ENCODE measurements around the gene COPS7B. TPM values are rescaled to one million over a fixed set of nuclear protein-coding genes. Genes with fewer than 3 reads are reported as not detected.

The COPS7B gene
- polyA plus RNA-seq, 1 of the 3 experiments (the other 2 are of a cell fraction), result 60.5 TPM

DNA sequence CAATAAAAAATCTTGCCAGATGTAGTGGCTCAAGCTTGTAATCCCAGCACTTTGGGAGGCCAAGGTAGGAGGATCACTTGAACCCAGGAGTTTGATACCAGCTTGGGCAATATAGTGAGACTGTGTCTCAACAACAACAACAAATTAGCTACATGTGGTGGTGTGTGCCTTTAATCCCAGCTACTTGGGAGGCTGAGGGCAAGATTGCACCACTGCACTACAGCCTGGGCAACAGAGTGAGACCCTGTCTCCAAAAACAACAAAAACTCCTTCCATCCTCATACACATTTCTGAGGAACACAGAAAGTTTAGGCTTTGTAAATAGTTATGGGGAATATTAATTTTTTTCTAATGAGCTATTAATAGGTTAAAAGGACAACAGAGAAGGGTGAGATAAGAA, 22.1 kb upstream of the COPS7B start:
- no peak overlapping the region for H3K4me2 ChIP-seq
- no peaks in the 10 kb centered on the region for H4K20me1 ChIP-seq (ENCODE audit: insufficient read depth)
- TF ChIP-seq, protein P1, sequence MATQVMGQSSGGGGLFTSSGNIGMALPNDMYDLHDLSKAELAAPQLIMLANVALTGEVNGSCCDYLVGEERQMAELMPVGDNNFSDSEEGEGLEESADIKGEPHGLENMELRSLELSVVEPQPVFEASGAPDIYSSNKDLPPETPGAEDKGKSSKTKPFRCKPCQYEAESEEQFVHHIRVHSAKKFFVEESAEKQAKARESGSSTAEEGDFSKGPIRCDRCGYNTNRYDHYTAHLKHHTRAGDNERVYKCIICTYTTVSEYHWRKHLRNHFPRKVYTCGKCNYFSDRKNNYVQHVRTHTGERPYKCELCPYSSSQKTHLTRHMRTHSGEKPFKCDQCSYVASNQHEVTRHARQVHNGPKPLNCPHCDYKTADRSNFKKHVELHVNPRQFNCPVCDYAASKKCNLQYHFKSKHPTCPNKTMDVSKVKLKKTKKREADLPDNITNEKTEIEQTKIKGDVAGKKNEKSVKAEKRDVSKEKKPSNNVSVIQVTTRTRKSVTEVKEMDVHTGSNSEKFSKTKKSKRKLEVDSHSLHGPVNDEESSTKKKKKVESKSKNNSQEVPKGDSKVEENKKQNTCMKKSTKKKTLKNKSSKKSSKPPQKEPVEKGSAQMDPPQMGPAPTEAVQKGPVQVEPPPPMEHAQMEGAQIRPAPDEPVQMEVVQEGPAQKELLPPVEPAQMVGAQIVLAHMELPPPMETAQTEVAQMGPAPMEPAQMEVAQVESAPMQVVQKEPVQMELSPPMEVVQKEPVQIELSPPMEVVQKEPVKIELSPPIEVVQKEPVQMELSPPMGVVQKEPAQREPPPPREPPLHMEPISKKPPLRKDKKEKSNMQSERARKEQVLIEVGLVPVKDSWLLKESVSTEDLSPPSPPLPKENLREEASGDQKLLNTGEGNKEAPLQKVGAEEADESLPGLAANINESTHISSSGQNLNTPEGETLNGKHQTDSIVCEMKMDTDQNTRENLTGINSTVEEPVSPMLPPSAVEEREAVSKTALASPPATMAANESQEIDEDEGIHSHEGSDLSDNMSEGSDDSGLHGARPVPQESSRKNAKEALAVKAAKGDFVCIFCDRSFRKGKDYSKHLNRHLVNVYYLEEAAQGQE (IDR thresholded peaks at IDR 0.05; ENCODE audit: low read depth, low read length), result no peak
- TF ChIP-seq SMC3 (IDR thresholded peaks at IDR 0.05; ENCODE audit: low read depth, low read length), result no peak
- TF ChIP-seq RAD21 (IDR thresholded peaks at IDR 0.05; ENCODE audit: low read length), result no peak
- TF ChIP-seq JUND (IDR thresholded peaks at IDR 0.05), result no peak
- TF ChIP-seq FOXJ3 (CRISPR knock-in tag; IDR thresholded peaks at IDR 0.05), result no peak
- TF ChIP-seq TEAD4 (IDR thresholded peaks at IDR 0.05; ENCODE audit: borderline replicate concordance, insufficient read depth), result no peak
- TF ChIP-seq, protein P2, sequence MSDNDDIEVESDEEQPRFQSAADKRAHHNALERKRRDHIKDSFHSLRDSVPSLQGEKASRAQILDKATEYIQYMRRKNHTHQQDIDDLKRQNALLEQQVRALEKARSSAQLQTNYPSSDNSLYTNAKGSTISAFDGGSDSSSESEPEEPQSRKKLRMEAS (IDR thresholded peaks at IDR 0.05; ENCODE audit: low read depth), result no peak
- H3K27me3 ChIP-seq (ENCODE audit: insufficient read depth), result no peaks in the 10 kb centered on the region
- no peak overlapping the region for H3K4me3 ChIP-seq (ENCODE audit: low read depth in 2 of 2, low read length in 1 of 2)
- ChIA-PET POLR2A (no interaction called here), CTCF (no interaction called here)
- H3K4me1 ChIP-seq (ENCODE audit: control insufficient read depth in 1 of 2, insufficient read depth in 2 of 2, low read depth in 1 of 2, low read length in 1 of 2), result no peaks in the 10 kb centered on the region
- no peaks in the 10 kb centered on the region for H3K9me3 ChIP-seq
- no peaks in the 10 kb centered on the region for H3K9me2 ChIP-seq
- no peak overlapping the region for H3K9ac ChIP-seq
- no peak for DNase-seq
- no peaks in the 10 kb centered on the region for H3F3A ChIP-seq (replicated peaks; ENCODE audit: insufficient read depth)
- H3K27ac ChIP-seq (ENCODE audit: low read depth in 2 of 2, low read length in 1 of 2), result no peak overlapping the region
- no peaks in the 10 kb centered on the region for H3K79me2 ChIP-seq (ENCODE audit: insufficient read depth)
- H3K36me3 ChIP-seq (replicated peaks in 1 of 2; ENCODE audit: control insufficient read depth in 1 of 2, insufficient read depth in 2 of 2, low read length in 1 of 2), result no peaks in the 10 kb centered on the region
- H2AFZ ChIP-seq (ENCODE audit: low read depth), result no peak overlapping the region

- ChIA-PET POLR2A (no interaction called here), CTCF (interaction anchor here (1.3 kb wide), 1 partner anchor 48 kb away, joined by 3 read pairs; no protein-coding TSS in a partner anchor)
- Histone ChIP-seq H3F3A (replicated peaks; ENCODE audit: insufficient read depth) (no peaks in the 10 kb centered on the region), H3K36me3 (replicated peaks in 1 of 2; ENCODE audit: control insufficient read depth in 1 of 2, insufficient read depth in 2 of 2, low read length in 1 of 2) (no peaks in the 10 kb centered on the region), H3K27ac (ENCODE audit: low read depth in 2 of 2, low read length in 1 of 2) (no peak overlapping the region), H4K20me1 (ENCODE audit: insufficient read depth) (no peaks in the 10 kb centered on the region), H3K4me2 (no peak overlapping the region), H2AFZ (ENCODE audit: low read depth) (no peak overlapping the region), H3K79me2 (ENCODE audit: insufficient read depth) (no peaks in the 10 kb centered on the region), H3K4me3 (ENCODE audit: low read depth in 2 of 2, low read length in 1 of 2) (no peak overlapping the region), H3K9me3 (no peaks in the 10 kb centered on the region), H3K9me2 (no peaks in the 10 kb centered on the region), H3K9ac (no peak overlapping the region), H3K4me1 (ENCODE audit: control insufficient read depth in 1 of 2, insufficient read depth in 2 of 2, low read depth in 1 of 2, low read length in 1 of 2) (no peaks in the 10 kb centered on the region), H3K27me3 (ENCODE audit: insufficient read depth) (no peaks in the 10 kb centered on the region)
- 75% methylated on average over 4 of the region's 4 CpGs for WGBS (ENCODE audit: low lambda C conversion rate)
- DNase-seq, result no peak
- TF ChIP-seq YY1 (IDR thresholded peaks at IDR 0.05; ENCODE audit: low read depth) (no peak), TCF12 (IDR thresholded peaks at IDR 0.05) (no peak), SMC3 (IDR thresholded peaks at IDR 0.05; ENCODE audit: low read depth, low read length) (no peak), FOXJ3 (CRISPR knock-in tag; IDR thresholded peaks at IDR 0.05) (no peak), ELF1 (IDR thresholded peaks at IDR 0.05) (no peak), MEF2A (IDR thresholded peaks at IDR 0.05; ENCODE audit: borderline replicate concordance, low read depth) (no peak), POLR2AphosphoS5 (IDR thresholded peaks at IDR 0.05; ENCODE audit: low read depth, low read length) (no peak), EZH2phosphoT487 (IDR thresholded peaks at IDR 0.05; ENCODE audit: borderline replicate concordance, low read depth) (no peak)
Observed at GRCh38 chr2:231764760-231765159, 21.5 kb upstream of the COPS7B start.

Measured in SK-N-SH (cell line).